GM13977 (cell line): ENCODE results near the gene FAM76B.

ENCODE experiments used
- DNase-seq: peaks from one replicate; pipeline ENCODE4 v3.0.0; 2012; ENCODE audit warnings: low spot score
- CTCF ChIP-seq: IDR thresholded peaks from 2 replicates; pipeline ENCODE4 v1.5.1; 2012; ENCODE audit warnings: mild to moderate bottlenecking, control low read depth; ENCODE audit not compliant: insufficient read depth; ENCODE audit errors: extremely low read depth, missing control alignments
- in situ Hi-C: fragments of 300-500 bp; cut with MboI; formaldehyde crosslinking; loops from one replicate; pipeline ENCODE4 v1.12.0; 2022; ENCODE audit warnings: low sequenced_read_pairs, low pct_unique_long_range_greater_than_20kb, mixed read lengths, inconsistent platforms; ENCODE audit not compliant: unreplicated experiment

FAM76B gene

DNA sequence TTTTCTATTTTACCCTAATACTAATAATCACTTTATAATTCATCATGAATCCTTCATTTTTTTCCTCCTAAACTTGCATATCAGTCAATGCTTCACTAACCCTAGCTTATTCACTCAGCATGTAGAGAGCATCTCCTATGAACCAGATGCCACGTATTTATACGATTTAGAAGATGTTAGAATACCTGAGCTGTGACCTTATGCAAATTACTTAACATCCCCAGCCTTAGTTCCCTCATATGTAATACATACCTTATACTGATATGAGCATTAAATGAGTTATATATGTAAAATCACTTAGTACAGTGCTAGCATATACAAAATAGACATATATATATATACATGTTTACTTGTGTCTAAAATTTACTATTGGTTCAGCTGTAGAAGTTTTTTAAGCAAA, 9.0 kb downstream of the FAM76B start:
- no peak for TF ChIP-seq CTCF
- in situ Hi-C loops = no loop called here
- no peak for DNase-seq

DNA sequence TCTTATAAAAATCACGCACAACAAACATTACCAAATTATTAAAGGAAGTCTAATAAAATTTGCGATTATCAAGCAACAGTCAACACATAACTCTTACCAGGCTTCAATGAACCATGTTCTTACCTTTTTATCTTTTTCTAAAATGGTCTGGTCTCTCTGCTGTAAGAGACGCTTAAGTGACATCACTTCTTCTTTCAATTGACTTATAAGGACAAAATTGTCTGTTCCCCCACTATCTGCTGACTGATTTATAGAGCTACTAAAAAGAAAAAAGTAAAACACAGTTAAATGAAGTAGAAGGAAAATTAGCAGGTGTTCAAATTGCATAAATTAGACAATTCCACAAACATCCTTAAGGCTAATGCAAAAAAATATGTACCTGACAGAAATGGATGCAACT, 10.9 kb downstream of the FAM76B start:
- TF ChIP-seq CTCF = no peak
- no peak for DNase-seq
- in situ Hi-C loops = no loop called here

DNA sequence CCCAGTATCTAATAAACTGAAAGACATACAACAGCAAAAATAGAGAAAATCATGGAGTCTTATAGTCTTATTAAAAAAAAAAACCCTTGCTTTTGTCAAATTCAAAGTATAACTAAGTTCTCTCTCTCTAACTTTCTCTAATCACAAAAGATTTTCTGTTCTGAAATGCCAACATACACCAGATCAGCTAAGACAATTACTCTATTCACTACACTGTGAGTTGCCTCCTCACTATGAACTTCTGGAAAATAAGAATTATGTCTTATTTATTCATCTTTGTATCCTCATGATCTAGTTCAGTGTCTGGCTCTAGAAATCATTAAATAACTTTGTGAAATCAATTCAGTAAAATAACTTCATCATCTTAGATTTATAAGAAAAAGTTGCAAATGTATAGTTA, 12.7 kb downstream of the FAM76B start:
- no peak for TF ChIP-seq CTCF
- in situ Hi-C loops = no loop called here
- DNase-seq = no peak

DNA sequence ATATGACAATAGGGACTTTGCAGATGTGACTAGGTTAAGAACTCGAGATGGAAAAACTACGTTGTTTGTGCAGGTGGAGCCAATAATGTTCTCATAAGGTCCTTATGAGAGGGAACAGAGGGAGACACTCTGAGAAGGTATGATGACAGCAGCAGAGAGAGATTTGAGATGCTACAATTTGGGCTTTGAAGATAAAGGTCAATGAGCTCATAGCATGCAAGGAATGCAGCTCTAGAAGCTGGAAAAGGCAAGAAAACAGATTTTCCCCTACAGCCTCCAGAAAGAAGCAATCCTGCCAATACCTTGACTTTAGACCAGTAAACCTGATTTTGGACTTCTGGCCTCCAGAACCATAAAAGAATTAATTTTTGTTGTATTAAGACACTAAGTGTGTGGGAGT, 21.1 kb downstream of the FAM76B start:
- in situ Hi-C loops = loop anchor here (25.0 kb wide), 1 partner anchor 1156 kb away; no protein-coding TSS in a partner anchor
- TF ChIP-seq CTCF = no peak
- DNase-seq = no peak

- in situ Hi-C loops = loop anchor here (25.0 kb wide), 1 partner anchor 1155 kb away; no protein-coding TSS in a partner anchor
- no peak for DNase-seq
- TF ChIP-seq CTCF = no peak
These were observed 22.1 kb downstream of the FAM76B start for GRCh38 chr11:95767498-95767897.

DNA sequence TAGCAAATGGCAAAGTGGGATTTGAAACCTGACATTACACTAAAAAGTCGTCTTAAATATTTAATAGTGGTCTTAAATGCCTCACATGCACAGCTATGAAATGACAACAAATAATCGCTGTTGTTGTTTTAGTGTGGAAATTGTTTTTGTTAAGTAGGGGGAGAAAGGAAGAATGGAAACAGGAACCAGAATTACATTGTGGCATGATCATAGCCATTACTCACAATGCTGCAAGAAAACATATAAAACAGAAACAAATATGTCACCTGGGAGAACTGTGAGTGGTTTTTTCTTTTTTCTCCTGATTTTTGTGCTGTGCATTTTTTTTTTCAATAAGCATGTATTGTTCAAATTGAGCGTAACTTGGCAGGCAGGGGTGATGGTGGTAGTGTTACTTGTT, 22.9 kb downstream of the FAM76B start:
- in situ Hi-C loops = loop anchor here (25.0 kb wide), 1 partner anchor 1154 kb away; no protein-coding TSS in a partner anchor
- DNase-seq = no peak
- TF ChIP-seq CTCF = no peak
